ENCODE results near the gene KIF3C.

DNA sequence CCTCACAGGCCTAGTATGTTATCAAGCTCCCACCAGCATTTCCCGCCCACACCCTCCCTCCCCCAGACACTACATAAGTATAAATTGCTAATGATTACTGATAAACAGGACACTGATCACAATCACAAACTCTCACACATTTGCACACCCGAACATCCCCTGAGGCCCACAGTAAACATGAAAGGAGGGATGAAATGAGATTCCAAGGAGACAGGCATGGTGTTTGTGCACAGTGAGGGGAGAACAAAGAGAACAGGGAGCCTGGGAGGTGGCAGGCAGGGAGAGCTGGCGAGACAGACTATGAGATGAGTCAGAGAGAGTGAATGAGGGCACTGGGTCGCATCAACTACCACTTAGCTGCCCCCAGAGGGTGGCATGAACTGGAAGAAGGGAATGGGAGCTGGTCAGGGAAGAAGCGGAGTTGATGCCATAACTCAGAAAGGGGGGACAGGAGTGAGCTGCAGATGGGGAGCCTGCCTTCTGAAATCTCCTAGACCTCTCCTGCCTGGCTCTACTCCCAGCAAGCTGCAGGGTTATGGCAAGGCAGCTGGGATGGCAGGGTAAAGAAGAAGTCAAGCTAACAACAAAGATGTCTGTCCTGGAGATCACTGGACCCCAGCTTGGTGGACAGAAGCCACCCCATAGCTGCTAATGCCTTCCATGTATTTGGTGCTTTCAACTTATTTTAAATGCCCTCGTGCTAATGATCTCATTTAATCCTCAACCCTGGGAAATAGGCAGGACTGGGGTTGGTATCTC lies 5.1 kb downstream of the KIF3C start:
- TF ChIP-seq EZH2 (IDR thresholded peaks at IDR 0.05; ENCODE audit: borderline replicate concordance, low read depth, low read length, poor library complexity, severe bottlenecking), result no peak
- TF ChIP-seq, protein P1, sequence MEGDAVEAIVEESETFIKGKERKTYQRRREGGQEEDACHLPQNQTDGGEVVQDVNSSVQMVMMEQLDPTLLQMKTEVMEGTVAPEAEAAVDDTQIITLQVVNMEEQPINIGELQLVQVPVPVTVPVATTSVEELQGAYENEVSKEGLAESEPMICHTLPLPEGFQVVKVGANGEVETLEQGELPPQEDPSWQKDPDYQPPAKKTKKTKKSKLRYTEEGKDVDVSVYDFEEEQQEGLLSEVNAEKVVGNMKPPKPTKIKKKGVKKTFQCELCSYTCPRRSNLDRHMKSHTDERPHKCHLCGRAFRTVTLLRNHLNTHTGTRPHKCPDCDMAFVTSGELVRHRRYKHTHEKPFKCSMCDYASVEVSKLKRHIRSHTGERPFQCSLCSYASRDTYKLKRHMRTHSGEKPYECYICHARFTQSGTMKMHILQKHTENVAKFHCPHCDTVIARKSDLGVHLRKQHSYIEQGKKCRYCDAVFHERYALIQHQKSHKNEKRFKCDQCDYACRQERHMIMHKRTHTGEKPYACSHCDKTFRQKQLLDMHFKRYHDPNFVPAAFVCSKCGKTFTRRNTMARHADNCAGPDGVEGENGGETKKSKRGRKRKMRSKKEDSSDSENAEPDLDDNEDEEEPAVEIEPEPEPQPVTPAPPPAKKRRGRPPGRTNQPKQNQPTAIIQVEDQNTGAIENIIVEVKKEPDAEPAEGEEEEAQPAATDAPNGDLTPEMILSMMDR (conservative IDR thresholded peaks at IDR 0.05; ENCODE audit: low read depth, low read length), result no peak
